Stimulated activated CD8-positive, alpha-beta memory T cell treated with anti-CD3 and anti-CD28 coated beads, Interleukin-15, amount 100 ng/mL, for 24 hours (primary cell): ENCODE measurements around the gene PCDHB2.
"Not testable (repeated sequence)": the region's sequence is repeated elsewhere in the genome, so short reads cannot be mapped to it uniquely, and the experiment has no call there.

Experiments used
- DNase-seq: peaks from one replicate; pipeline ENCODE4 v3.0.0-alpha.2; 2020; ENCODE audit warnings: low read depth

Gene PCDHB2

GRCh38 chr5:141135718-141136266 lies 41.4 kb downstream of the PCDHB2 start:
- no peak for DNase-seq

GRCh38 chr5:141137346-141137745 lies 42.9 kb downstream of the PCDHB2 start:
- DNase-seq, result not testable (repeated sequence)
